ENCODE data around the gene ASPSCR1. TPM values are rescaled to one million over a fixed set of nuclear protein-coding genes. Genes with fewer than 3 reads are reported as not detected.

ASPSCR1 gene
- total and polyA plus RNA-seq, 2 of the 13 experiments (the other 11 are each of a cell fraction or from before 2014, with no cell fraction given), result 274 to 314 TPM

- TF ChIP-seq, protein P1, sequence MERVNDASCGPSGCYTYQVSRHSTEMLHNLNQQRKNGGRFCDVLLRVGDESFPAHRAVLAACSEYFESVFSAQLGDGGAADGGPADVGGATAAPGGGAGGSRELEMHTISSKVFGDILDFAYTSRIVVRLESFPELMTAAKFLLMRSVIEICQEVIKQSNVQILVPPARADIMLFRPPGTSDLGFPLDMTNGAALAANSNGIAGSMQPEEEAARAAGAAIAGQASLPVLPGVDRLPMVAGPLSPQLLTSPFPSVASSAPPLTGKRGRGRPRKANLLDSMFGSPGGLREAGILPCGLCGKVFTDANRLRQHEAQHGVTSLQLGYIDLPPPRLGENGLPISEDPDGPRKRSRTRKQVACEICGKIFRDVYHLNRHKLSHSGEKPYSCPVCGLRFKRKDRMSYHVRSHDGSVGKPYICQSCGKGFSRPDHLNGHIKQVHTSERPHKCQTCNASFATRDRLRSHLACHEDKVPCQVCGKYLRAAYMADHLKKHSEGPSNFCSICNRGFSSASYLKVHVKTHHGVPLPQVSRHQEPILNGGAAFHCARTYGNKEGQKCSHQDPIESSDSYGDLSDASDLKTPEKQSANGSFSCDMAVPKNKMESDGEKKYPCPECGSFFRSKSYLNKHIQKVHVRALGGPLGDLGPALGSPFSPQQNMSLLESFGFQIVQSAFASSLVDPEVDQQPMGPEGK (CRISPR knock-in tag; IDR thresholded peaks at IDR 0.05), result no peak; the same call in 1 of the 2 replicates
- no peak for TF ChIP-seq ZNF530 (CRISPR knock-in tag; IDR thresholded peaks at IDR 0.05; ENCODE audit: low read depth)
- TF ChIP-seq, protein P2, sequence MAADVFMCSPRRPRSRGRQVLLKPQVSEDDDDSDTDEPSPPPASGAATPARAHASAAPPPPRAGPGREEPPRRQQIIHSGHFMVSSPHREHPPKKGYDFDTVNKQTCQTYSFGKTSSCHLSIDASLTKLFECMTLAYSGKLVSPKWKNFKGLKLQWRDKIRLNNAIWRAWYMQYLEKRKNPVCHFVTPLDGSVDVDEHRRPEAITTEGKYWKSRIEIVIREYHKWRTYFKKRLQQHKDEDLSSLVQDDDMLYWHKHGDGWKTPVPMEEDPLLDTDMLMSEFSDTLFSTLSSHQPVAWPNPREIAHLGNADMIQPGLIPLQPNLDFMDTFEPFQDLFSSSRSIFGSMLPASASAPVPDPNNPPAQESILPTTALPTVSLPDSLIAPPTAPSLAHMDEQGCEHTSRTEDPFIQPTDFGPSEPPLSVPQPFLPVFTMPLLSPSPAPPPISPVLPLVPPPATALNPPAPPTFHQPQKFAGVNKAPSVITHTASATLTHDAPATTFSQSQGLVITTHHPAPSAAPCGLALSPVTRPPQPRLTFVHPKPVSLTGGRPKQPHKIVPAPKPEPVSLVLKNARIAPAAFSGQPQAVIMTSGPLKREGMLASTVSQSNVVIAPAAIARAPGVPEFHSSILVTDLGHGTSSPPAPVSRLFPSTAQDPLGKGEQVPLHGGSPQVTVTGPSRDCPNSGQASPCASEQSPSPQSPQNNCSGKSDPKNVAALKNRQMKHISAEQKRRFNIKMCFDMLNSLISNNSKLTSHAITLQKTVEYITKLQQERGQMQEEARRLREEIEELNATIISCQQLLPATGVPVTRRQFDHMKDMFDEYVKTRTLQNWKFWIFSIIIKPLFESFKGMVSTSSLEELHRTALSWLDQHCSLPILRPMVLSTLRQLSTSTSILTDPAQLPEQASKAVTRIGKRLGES (CRISPR knock-in tag; IDR thresholded peaks at IDR 0.05; ENCODE audit: borderline replicate concordance), result no peak
- TF ChIP-seq ZNF775 (CRISPR knock-in tag; IDR thresholded peaks at IDR 0.05; ENCODE audit: borderline replicate concordance), result no peak
- TF ChIP-seq ZNF503 (CRISPR knock-in tag; IDR thresholded peaks at IDR 0.05), result no peak
- no peak for TF ChIP-seq NFE2 (CRISPR knock-in tag; IDR thresholded peaks at IDR 0.05)
- no peak for TF ChIP-seq ARHGAP35 (CRISPR knock-in tag; IDR thresholded peaks at IDR 0.05; ENCODE audit: borderline replicate concordance)
- TF ChIP-seq, protein P3, sequence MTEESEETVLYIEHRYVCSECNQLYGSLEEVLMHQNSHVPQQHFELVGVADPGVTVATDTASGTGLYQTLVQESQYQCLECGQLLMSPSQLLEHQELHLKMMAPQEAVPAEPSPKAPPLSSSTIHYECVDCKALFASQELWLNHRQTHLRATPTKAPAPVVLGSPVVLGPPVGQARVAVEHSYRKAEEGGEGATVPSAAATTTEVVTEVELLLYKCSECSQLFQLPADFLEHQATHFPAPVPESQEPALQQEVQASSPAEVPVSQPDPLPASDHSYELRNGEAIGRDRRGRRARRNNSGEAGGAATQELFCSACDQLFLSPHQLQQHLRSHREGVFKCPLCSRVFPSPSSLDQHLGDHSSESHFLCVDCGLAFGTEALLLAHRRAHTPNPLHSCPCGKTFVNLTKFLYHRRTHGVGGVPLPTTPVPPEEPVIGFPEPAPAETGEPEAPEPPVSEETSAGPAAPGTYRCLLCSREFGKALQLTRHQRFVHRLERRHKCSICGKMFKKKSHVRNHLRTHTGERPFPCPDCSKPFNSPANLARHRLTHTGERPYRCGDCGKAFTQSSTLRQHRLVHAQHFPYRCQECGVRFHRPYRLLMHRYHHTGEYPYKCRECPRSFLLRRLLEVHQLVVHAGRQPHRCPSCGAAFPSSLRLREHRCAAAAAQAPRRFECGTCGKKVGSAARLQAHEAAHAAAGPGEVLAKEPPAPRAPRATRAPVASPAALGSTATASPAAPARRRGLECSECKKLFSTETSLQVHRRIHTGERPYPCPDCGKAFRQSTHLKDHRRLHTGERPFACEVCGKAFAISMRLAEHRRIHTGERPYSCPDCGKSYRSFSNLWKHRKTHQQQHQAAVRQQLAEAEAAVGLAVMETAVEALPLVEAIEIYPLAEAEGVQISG (CRISPR knock-in tag; IDR thresholded peaks at IDR 0.05), result no peak; the same call in 1 of the 2 replicates
- peak; percentile 25; the same call in 1 of the 2 replicates for TF ChIP-seq KDM5A (IDR thresholded peaks at IDR 0.05; ENCODE audit: borderline replicate concordance, low read length)
- TF ChIP-seq, protein P4, sequence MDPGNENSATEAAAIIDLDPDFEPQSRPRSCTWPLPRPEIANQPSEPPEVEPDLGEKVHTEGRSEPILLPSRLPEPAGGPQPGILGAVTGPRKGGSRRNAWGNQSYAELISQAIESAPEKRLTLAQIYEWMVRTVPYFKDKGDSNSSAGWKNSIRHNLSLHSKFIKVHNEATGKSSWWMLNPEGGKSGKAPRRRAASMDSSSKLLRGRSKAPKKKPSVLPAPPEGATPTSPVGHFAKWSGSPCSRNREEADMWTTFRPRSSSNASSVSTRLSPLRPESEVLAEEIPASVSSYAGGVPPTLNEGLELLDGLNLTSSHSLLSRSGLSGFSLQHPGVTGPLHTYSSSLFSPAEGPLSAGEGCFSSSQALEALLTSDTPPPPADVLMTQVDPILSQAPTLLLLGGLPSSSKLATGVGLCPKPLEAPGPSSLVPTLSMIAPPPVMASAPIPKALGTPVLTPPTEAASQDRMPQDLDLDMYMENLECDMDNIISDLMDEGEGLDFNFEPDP (CRISPR knock-in tag; conservative IDR thresholded peaks at IDR 0.05), result no peak
These were observed 87.2 kb downstream of the ASPSCR1 start (continued) for GRCh38 chr17:82064433-82065192.
